Astrocyte of the cerebellum (primary cell): ENCODE results near the gene CCDC85C.

ENCODE experiments used
- DNase-seq: peaks from one replicate; pipeline ENCODE4 v3.0.0-alpha.2; 2011; ENCODE audit warnings: low read depth
- H3K4me3 ChIP-seq: 2 replicates; pipeline ENCODE4 v1.5.1; 2011; ENCODE audit warnings: mild to moderate bottlenecking, low read depth, low read length, moderate library complexity
- in situ Hi-C: cut with HindIII; loops from 2 replicates; pipeline ENCODE4 v1.10.0; 2017; ENCODE audit warnings: low sequenced_read_pairs
- TF ChIP-seq, protein P1 (sequence below): IDR thresholded peaks from 2 replicates; pipeline ENCODE4 v1.5.1; 2012; ENCODE audit warnings: low read length, low read depth, moderate library complexity, mild to moderate bottlenecking; ENCODE audit errors: missing control alignments

CCDC85C gene

DNA sequence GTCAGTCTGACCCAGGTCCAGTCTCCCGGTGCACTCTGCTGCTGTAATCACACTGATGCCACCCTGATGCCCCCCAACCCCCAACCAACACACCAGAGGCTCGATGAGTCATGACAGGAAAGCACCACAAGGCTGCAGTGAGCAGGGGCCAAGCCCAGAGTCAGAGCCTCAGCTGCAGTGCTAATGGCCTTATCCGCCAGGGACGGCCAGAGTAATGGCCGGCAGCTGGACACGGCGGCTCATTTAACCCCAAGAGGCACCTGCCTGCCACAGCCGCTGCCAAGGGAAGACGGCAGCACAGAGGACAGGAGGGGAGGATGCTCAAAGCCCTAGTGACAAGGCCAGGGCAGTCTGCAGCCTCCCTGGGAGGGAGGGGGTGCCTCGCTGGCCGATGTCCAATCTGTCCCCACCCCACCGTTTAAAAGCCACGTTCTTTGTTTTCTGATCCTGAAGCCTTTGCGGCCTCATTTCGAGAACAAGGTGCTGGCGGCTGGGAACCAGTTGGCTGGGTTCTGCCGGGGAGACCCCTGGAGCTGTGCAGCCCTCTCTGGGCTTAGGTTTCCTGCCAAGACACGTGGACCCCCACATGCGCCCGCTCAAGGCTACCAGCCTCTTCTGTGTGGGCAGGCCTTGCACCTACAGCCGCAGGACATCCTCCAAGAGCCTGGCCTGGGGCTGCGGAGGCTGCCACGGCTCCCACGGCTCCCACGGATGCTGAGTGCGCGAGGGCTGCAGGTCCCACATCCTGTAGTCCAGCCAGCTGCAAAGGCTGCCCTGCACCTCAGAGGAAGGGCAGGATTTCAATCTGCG, 13.1 kb downstream of the CCDC85C start:
- no peak overlapping the region for H3K4me3 ChIP-seq
- TF ChIP-seq, protein P1, sequence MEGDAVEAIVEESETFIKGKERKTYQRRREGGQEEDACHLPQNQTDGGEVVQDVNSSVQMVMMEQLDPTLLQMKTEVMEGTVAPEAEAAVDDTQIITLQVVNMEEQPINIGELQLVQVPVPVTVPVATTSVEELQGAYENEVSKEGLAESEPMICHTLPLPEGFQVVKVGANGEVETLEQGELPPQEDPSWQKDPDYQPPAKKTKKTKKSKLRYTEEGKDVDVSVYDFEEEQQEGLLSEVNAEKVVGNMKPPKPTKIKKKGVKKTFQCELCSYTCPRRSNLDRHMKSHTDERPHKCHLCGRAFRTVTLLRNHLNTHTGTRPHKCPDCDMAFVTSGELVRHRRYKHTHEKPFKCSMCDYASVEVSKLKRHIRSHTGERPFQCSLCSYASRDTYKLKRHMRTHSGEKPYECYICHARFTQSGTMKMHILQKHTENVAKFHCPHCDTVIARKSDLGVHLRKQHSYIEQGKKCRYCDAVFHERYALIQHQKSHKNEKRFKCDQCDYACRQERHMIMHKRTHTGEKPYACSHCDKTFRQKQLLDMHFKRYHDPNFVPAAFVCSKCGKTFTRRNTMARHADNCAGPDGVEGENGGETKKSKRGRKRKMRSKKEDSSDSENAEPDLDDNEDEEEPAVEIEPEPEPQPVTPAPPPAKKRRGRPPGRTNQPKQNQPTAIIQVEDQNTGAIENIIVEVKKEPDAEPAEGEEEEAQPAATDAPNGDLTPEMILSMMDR: no peak
- in situ Hi-C loops: no loop called here
- DNase-seq: no peak

DNA sequence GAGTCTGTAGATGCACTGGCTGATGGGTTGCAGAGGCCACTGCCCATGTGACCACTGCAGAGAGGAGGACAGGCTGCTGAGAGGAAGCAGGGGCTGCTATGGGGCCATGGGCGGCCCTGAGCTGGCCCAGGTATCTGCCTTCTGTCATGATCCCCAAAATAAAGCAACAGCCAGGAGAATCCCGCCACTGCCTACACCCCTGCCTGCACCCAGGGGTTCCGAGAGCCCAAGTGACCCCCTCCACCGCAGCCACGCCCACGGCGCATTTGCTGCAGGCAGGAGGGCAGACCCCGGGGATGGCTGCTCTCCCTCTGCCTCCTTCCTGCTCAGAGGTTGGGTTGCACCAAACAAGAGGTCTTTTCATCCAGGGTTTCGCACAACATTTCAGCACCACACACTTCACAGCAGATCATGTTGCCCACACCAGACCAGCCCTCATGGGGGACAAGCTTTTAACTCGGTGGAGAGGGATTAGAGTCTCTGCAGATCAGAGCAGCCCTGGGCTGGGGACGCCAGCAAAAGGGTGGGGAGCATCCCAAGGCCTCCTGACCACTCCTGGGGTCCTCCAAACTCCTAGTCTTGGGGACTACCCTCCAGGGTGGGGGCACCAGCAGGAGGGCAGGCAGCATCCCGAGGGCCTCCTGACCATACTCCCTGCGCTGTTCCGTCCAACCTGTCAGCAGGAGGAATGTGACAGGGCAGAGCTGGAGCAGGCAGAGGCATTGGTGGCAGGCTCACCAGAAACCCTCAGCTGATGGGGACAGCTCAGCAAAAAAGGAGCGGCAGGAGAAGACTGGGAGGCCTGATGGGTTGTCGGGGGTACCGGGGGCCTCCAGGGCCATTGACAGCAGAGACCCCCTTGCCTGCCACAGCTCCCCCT, 14.1 kb downstream of the CCDC85C start:
- no peak overlapping the region for H3K4me3 ChIP-seq
- no peak for DNase-seq
- in situ Hi-C loops: no loop called here
- TF ChIP-seq, protein P1: no peak

DNA sequence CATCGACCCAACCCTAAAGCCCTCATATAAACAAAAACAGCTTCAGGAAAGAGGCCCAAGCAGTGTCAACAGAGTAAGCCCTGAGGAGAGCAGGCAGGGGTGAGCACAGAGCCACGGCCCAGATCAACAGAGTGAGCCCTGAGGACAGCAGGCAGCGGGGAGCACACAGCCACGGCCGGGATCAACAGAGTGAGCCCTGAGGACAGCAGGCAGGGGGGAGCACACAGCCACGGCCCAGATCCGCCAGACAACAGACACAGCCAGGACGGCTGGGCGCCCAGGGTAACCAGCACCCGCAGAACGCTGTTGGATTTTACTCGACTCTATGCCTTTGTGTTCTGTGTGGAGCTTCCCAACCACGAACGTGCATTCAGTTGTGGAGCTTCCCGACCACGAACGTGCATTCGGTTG, 15.0 kb downstream of the CCDC85C start:
- H3K4me3 ChIP-seq: no peak overlapping the region
- DNase-seq: no peak
- in situ Hi-C loops: no loop called here
- TF ChIP-seq, protein P1: no peak

DNA sequence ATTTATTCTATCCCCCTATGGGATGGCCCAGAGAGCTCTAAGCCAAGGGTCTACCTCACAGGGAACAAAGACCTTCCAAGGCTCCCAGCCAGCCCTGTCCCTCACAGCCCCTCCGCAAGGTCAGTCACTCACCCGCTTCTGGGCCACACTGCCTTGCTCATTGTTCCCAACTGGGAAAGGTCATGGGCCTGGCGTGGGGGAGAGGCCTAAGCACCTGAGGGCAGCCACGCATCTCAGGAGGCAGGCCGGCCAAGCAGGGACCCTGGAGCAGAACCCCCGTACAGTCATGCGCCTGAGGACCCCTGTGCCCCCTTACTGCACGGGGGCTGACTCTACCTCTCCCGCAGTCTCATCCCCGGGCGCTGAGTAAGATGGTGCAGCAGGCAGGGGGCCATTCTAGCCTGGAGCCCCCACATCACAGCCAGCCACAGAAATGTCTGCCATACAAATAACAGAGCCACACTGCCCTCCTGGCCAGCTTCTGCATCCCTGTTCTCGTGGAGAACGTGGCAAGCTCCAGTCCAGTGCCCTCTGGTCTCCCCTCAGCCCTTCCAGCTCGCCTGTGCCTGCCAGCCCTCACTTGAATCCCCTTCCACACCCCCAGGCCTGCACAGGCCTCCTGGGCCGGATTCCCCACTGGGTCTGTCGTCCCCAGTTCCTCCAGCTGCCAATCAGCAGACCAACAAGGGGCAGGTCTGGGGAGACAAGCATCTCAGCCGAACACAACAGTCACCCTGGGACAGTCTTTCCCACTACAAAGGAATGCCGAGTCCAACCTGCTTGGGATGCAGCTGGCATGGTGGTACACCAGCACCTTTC, 16.3 kb downstream of the CCDC85C start:
- in situ Hi-C loops: no loop called here
- no peak overlapping the region for H3K4me3 ChIP-seq
- TF ChIP-seq, protein P1: no peak
- no peak for DNase-seq

DNA sequence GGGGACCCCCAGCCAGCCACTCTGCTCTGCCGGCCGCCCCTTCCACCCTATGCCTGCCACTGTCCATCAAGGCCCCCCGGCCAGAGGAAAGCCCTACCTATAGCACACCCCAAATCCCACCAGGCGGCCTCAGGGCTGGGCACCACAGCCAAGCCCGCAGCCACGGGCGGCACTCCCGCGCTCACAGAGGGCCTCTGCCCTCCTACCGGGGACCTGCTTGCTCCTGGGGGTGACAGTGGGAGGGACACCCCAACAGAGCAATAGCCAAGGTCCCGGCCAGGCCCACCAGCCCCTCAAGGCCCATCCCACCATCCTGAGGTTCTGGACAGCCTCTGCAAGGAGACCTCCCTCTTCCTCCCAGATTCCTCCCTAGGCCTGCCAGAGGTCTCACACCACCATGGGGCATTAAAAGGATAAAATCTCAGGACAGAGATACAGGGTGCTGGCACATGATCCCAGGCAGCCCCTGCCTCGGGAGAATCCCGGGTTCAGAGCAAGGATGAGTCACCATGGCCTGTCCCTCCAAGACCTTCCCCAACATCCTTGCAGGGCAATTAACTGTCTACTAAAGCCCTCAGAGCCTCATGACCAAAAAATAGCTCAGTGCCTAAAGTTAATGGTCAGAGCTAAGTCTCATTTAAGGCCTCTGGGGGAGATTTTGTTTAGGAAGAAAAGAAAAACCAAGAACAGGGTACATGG, 17.1 kb downstream of the CCDC85C start:
- in situ Hi-C loops: no loop called here
- no peak overlapping the region for H3K4me3 ChIP-seq
- DNase-seq: no peak
- TF ChIP-seq, protein P1: no peak
